Transverse colon (tissue), 4 donors: ENCODE measurements around the gene CAB39L.
"Not testable (repeated sequence)": the region's sequence is repeated elsewhere in the genome, so short reads cannot be mapped to it uniquely, and the experiment has no call there.

Experiments used
- EP300 ChIP-seq: sonication (generic); formaldehyde crosslinking; IDR thresholded peaks from one replicate; pipeline ENCODE4 v1.6.1; 2017; ENCODE audit warnings: antibody characterized with exemption, low read depth
- POLR2A ChIP-seq: fragments of 450-650 bp; IDR thresholded peaks from one replicate; pipeline ENCODE4 v1.6.1; 2016; ENCODE audit warnings: antibody characterized with exemption, mild to moderate bottlenecking, moderate library complexity
- POLR2AphosphoS5 ChIP-seq, 3 donors: sonication (generic); formaldehyde crosslinking; IDR thresholded peaks; one replicate each; pipeline ENCODE4 v1.6.1; 2016; ENCODE audit warnings: antibody characterized with exemption in 3 of 3
- TF ChIP-seq, protein P1 (sequence below), 5 experiments: fragments of 200-600 bp in 3 of 5; fragments of 450-650 bp in 2 of 5; sonication (generic) in 3 of 5; IDR thresholded peaks; 1 replicate in 2 of 5; 2 replicates in 3 of 5; pipeline ENCODE4 v1.5.1; 2016 to 2017; ENCODE audit warnings: antibody characterized with exemption in 5 of 5, inconsistent platforms in 3 of 5, mild to moderate bottlenecking in 2 of 5, moderate library complexity in 1 of 5

DNA sequence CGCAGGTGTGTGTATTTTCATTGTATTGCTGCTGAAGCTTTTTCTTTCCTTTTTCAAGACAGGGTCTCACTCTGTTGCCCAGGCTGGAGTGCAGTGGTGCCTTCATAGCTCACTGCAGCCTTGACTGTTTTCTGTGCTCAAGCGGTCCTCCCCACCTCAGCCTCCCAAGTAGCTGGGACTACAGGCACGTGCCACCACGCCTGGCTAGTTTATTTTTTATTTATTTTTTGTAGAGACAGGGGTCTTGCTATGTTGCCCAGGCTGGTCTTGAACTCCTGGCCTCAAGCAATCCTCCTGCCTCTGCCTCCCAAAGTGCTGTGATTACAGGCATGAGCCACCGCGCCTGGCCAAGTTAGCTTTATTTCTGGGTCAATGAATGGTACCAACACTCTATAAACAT, 149.1 kb downstream of the CAB39L start:
- not testable (repeated sequence) for TF ChIP-seq POLR2A; POLR2AphosphoS5 (IDR thresholded peaks at IDR 0.05); EP300
- TF ChIP-seq, protein P1, sequence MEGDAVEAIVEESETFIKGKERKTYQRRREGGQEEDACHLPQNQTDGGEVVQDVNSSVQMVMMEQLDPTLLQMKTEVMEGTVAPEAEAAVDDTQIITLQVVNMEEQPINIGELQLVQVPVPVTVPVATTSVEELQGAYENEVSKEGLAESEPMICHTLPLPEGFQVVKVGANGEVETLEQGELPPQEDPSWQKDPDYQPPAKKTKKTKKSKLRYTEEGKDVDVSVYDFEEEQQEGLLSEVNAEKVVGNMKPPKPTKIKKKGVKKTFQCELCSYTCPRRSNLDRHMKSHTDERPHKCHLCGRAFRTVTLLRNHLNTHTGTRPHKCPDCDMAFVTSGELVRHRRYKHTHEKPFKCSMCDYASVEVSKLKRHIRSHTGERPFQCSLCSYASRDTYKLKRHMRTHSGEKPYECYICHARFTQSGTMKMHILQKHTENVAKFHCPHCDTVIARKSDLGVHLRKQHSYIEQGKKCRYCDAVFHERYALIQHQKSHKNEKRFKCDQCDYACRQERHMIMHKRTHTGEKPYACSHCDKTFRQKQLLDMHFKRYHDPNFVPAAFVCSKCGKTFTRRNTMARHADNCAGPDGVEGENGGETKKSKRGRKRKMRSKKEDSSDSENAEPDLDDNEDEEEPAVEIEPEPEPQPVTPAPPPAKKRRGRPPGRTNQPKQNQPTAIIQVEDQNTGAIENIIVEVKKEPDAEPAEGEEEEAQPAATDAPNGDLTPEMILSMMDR (IDR thresholded peaks at IDR 0.05) = not testable (repeated sequence)
